ENCODE data around the gene MYH11. TPM values are rescaled to one million over a fixed set of nuclear protein-coding genes. Genes with fewer than 3 reads are reported as not detected.

Gene MYH11
- total RNA-seq, 3 donors from 2014 or later: 11.7 to 144 (median 96.6) TPM

DNA sequence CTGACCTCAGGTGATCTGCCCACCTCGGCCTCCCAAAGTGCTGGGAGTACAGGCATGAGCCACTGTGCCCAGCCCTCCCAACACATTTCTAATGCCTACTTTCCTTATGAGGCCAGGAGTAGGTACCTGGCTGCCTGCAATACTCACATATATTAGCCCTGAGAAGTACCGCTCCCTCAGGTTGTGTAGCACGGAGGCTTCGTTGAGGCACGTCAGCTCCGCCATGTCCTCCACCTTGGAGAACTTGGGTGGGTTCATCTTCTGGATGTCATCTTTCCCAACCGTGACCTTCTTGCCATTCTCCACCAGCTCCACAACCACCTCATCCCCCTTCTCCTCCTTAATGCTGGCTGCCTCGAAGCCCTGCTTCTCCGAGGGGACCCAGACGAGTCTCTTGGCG is 19.1 kb downstream of the MYH11 start:
- no peak for DNase-seq (ENCODE audit: low spot score in 2 of 2)
- H3K27me3 ChIP-seq: no peaks in the 10 kb centered on the region
- H3K4me1 ChIP-seq: no peaks in the 10 kb centered on the region
- H3K27ac ChIP-seq: no peak overlapping the region
- no peaks in the 10 kb centered on the region for H3K36me3 ChIP-seq
- H3K4me3 ChIP-seq: no peak overlapping the region
- intact Hi-C loops (cut with DNase I; ENCODE audit: low total_unique reads): no loop called here
- H3K9me3 ChIP-seq: no peaks in the 10 kb centered on the region
- TF ChIP-seq POLR2AphosphoS5 (IDR thresholded peaks at IDR 0.05): no peak

DNA sequence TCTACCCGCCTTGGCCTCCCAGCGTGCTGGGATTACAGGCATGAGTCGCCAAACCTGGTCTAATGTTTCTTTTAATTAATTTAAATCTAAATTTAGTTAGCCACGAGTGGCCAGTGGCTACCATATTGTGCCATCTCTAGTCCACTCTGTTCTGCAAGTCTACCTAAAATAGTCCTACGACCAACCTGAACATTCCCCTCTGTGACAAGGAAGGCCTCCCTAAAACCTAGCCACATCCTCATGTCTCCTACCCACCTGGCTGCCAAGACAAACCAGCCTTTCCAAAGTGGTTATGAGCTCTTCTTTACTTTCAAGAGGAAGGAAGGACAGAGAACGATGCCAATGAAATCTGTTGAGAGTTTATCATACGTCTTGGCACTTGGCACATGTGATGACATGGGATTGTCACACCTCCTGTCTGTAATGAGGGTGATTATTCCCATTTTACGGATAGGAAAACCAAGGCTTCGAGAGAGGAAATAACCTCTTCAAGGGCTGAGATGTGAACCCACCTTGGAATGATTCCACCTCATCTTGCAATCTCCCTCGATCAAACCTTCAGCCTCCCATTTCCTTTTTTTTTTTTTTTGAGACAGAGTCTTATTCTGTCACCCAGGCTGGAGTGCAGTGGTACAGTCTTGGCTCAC is 19.7 kb downstream of the MYH11 start:
- intact Hi-C loops (cut with DNase I; ENCODE audit: low total_unique reads): no loop called here
- Histone ChIP-seq H3K4me3 (no peak overlapping the region), H3K27ac (peak overlapping the region in 1 of 2 donors; percentile 14), H3K9me3 (no peaks in the 10 kb centered on the region), H3K27me3 (no peaks in the 10 kb centered on the region), H3K4me1 (no peaks in the 10 kb centered on the region), H3K36me3 (no peaks in the 10 kb centered on the region)
- no peak for TF ChIP-seq POLR2AphosphoS5 (IDR thresholded peaks at IDR 0.05)
- no peak for TF ChIP-seq POLR2A (IDR thresholded peaks at IDR 0.05)
- no peak for DNase-seq (ENCODE audit: low spot score in 2 of 2)

DNA sequence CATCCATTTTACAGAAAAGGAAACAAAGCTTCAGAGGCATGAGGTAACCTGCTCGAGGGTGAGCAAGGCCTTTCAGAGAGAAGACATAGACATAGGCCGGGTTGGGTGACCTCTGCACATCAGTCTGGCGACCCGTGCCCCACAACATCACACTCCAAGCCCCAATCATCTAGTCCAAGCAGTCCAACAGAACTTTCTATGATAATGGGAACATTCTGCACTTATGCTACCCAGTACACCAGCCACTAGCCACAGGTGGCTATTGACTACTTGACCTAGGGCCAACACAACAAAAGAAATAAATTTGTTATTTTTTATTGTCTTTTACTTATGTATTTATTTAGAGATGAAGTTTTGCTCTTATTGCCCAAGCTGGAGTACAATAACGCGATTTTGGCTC is 20.8 kb downstream of the MYH11 start:
- Histone ChIP-seq H3K9me3 (no peaks in the 10 kb centered on the region), H3K27me3 (no peaks in the 10 kb centered on the region), H3K36me3 (no peaks in the 10 kb centered on the region), H3K27ac (peak overlapping the region; percentile 32 to 33), H3K4me3 (no peak overlapping the region), H3K4me1 (no peaks in the 10 kb centered on the region)
- intact Hi-C loops (cut with DNase I; ENCODE audit: low total_unique reads): no loop called here
- DNase-seq (ENCODE audit: low spot score in 2 of 2): no peak
- no peak for TF ChIP-seq POLR2A (IDR thresholded peaks at IDR 0.05)
- TF ChIP-seq, protein P1, sequence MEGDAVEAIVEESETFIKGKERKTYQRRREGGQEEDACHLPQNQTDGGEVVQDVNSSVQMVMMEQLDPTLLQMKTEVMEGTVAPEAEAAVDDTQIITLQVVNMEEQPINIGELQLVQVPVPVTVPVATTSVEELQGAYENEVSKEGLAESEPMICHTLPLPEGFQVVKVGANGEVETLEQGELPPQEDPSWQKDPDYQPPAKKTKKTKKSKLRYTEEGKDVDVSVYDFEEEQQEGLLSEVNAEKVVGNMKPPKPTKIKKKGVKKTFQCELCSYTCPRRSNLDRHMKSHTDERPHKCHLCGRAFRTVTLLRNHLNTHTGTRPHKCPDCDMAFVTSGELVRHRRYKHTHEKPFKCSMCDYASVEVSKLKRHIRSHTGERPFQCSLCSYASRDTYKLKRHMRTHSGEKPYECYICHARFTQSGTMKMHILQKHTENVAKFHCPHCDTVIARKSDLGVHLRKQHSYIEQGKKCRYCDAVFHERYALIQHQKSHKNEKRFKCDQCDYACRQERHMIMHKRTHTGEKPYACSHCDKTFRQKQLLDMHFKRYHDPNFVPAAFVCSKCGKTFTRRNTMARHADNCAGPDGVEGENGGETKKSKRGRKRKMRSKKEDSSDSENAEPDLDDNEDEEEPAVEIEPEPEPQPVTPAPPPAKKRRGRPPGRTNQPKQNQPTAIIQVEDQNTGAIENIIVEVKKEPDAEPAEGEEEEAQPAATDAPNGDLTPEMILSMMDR (IDR thresholded peaks at IDR 0.05): no peak
- no peak for TF ChIP-seq POLR2AphosphoS5 (IDR thresholded peaks at IDR 0.05)

DNA sequence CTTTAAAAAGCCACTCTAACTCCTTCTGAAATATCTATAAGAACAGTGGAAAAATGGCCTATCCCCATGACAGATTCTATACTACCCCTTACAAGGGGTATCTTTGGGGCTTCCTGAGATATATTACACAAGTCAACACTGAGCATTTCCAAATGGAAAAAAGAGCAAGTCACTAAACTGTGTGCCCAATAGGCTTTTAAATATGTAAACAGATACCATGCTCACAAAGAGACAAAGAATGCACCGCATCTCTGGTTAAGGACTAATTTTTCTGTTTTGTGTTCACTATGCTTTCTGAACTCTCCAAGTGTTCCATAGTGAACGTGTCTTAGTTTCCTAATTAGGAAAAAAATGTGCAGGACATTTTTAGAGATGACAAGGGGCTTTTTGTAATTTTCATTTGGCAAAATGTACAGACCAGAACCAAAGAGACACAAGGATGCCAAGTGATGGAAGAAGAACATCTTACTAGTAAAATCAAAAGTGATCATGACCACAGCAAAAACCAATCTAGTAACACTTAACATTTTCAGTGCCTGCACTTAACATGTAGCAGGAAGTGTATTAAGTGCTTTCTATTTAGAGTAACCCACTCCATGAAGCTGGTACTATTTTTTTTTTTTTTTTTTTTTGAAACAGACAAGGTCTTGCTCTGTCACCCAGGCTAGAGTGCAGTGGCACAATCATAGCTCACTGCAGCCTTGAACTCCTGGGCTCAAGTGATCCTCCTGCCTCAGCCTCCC is 21.5 kb downstream of the MYH11 start:
- no peak overlapping the region for H3K4me3 ChIP-seq
- no peak for DNase-seq (ENCODE audit: low spot score in 2 of 2)
- no peaks in the 10 kb centered on the region for H3K4me1 ChIP-seq
- intact Hi-C loops (cut with DNase I; ENCODE audit: low total_unique reads): no loop called here
- H3K36me3 ChIP-seq: no peaks in the 10 kb centered on the region
- no peak for TF ChIP-seq POLR2AphosphoS5 (IDR thresholded peaks at IDR 0.05)
- TF ChIP-seq, protein P1 (IDR thresholded peaks at IDR 0.05): no peak
- TF ChIP-seq POLR2A (IDR thresholded peaks at IDR 0.05): no peak
- H3K27me3 ChIP-seq: no peaks in the 10 kb centered on the region
- H3K27ac ChIP-seq: peak overlapping the region; percentile 32 to 40
- H3K9me3 ChIP-seq: no peaks in the 10 kb centered on the region

DNA sequence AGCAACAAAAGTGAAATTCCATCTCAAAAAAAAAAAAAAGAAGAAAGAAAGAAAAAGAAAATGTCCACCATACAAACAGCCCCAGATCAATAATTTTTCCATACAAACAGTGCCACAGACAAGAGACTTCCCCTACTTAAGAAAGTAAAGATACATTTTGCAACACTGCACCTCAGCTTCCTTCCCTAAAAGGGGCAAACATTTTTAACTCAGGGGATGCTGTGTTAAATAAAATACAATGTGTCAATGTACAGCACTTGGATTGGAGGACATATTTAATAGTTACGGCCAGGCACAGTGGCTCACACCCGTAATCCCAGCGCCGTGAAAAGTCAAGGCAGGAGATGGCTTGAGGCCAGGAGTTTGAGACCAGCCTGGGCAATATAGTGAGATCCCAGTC is 22.3 kb downstream of the MYH11 start:
- peak overlapping the region in 1 of 2 donors; percentile 40 for H3K27ac ChIP-seq
- intact Hi-C loops (cut with DNase I; ENCODE audit: low total_unique reads): no loop called here
- no peaks in the 10 kb centered on the region for H3K27me3 ChIP-seq
- no peaks in the 10 kb centered on the region for H3K4me1 ChIP-seq
- no peaks in the 10 kb centered on the region for H3K9me3 ChIP-seq
- no peak for DNase-seq (ENCODE audit: low spot score in 2 of 2)
- no peaks in the 10 kb centered on the region for H3K36me3 ChIP-seq
- no peak overlapping the region for H3K4me3 ChIP-seq
- no peak for TF ChIP-seq POLR2A (IDR thresholded peaks at IDR 0.05)
- no peak for TF ChIP-seq POLR2AphosphoS5 (IDR thresholded peaks at IDR 0.05)
- TF ChIP-seq, protein P1 (IDR thresholded peaks at IDR 0.05): no peak

DNA sequence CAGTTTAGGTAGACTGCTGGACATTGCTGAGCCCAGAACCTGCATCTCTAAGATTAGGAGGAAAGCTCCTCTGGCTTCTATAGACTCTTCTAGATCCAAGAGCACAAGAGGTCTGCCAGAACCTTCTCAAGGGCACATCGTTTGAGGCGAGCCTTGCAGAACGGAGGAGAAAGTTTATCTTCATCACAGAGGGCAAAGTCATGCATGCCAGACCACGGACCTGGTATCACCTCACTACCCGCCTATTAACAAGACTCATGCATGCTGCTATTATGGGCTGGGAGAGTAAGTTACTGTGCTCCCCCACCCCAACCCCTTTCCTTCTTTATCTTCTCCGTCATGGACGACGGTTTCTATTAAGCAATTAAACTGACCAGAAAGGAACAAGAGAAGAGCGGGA is 23.3 kb downstream of the MYH11 start:
- Histone ChIP-seq H3K4me3 (no peak overlapping the region), H3K4me1 (no peaks in the 10 kb centered on the region), H3K27ac (peak overlapping the region; percentile 8 to 38), H3K9me3 (no peaks in the 10 kb centered on the region), H3K27me3 (no peaks in the 10 kb centered on the region), H3K36me3 (no peaks in the 10 kb centered on the region)
- intact Hi-C loops (cut with DNase I; ENCODE audit: low total_unique reads): no loop called here
- DNase-seq (ENCODE audit: low spot score in 2 of 2): no peak
- TF ChIP-seq POLR2A (IDR thresholded peaks at IDR 0.05) (no peak), POLR2AphosphoS5 (IDR thresholded peaks at IDR 0.05) (no peak)
- TF ChIP-seq, protein P1 (IDR thresholded peaks at IDR 0.05): no peak

All from breast epithelium (tissue), 4 donors.